Stimulated activated CD4-positive, alpha-beta T cell treated with anti-CD3 and anti-CD28 coated beads, Interleukin-2, amount 100 ng/mL, for 48 hours (primary cell): Measurements from ENCODE around the gene DNASE1L3.

Source experiments
- DNase-seq, 2 donors: peaks; one replicate each; pipeline ENCODE4 v3.0.0-alpha.2; 2020

Gene DNASE1L3

GRCh38 chr3:58154626-58155449, 55.9 kb downstream of the DNASE1L3 start:
- DNase-seq, result no peak

- DNase-seq, result no peak
These were observed 57.4 kb downstream of the DNASE1L3 start for GRCh38 chr3:58153371-58153770.

DNA sequence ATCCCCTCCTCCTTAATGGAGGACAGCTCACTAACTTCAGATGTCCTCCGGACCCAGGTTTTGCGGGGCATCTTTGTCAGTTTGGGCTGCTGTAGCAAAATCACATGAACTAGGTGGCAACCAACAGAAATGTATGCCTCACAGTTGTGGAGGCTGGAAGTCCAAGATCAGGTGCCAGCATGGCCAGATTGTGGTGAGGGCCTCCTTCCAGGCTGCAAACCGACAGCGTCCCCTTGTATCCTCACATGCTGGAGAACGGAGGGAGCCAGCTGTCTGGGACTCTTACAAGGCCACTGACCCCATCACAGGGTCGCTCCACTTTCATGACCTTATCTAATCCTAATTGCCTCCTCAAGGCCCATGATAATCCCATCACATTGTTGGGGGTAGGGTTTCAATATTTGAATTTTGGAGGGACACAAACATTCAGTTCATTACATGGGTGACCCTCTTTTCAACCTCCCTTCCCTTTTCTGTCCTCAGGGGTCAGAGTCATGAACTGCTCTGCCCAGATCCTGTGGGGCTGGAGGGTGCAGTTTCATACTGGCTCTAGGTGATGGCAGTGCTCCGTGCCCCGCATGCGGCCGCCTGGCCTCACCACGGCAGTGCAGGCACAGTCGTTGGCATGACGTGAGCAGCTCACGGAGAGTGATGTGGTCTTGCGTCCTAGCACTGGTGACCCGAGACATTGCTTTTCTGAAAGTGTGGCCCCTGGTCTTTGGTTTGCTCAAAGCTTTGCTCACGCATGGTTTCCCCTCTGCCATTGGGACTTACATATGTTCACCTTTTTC, 58.4 kb downstream of the DNASE1L3 start:
- no peak for DNase-seq

DNA sequence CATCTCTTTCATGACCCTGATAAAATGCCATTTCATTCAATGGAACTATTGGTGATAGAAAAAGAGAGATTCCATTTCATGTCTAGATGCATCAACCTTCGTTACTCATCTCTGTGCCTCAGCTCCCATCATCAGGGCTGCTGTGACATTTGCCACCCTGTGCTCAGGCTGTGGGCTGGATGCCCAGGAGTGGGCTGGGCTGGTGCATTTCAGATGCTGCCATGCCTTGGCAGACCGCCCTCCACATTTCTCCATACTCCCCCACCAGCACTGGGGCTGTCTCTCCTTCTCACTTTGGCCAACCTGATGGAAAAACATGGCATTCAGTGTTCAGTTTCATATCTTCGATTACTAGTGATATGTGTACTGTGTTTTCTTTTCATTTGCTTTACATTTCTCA, 59.1 kb downstream of the DNASE1L3 start:
- DNase-seq, result no peak

- no peak for DNase-seq
These were observed 60.0 kb downstream of the DNASE1L3 start for GRCh38 chr3:58150810-58151199.

GRCh38 chr3:58150130-58150809, 60.5 kb downstream of the DNASE1L3 start:
- DNase-seq, result no peak

- no peak for DNase-seq
These were observed 62.7 kb downstream of the DNASE1L3 start for GRCh38 chr3:58148049-58148448.

GRCh38 chr3:58144478-58145325, 66.1 kb downstream of the DNASE1L3 start:
- no peak for DNase-seq

DNA sequence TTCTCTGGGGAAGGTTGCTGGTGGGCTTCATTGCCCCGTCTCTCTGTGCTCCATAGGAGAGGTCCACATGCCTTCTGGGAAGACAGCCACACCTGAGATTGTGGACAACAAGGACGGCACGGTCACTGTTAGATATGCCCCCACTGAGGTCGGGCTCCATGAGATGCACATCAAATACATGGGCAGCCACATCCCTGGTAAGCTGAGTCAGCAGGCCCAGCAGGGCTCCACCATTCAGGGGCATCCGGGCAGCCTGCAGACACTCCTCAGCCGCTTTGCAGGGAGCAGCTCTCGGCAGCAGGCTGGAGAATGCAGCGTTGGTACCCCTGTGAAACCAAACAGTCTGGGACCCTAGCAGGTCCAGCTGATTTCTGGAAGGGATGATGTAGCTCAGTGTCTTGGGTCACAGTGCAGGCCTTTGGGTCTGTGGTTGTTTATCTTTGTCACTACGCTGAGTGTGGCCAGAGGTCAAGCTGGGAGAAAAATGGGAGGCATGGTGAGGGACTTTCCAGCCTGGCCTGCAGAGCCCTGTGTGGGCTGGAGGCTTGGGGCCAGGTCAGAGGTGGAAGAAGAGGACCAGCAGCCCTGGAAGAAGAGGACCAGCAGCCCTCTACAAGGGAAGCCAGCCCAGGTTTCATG, 67.2 kb downstream of the DNASE1L3 start:
- no peak for DNase-seq
